HUDEP-2 (cell line): ENCODE data around the gene CCDC88C.

Source experiments
- DNase-seq, 76 experiments: peaks; one replicate each; lab custom pipeline; 2025; ENCODE audit not compliant: unreplicated experiment in 76 of 76; lab: John Stamatoyannopoulos, UW

The CCDC88C gene

GRCh38 chr14:91400696-91401095 is 16.9 kb downstream of the CCDC88C start:
- no peak for DNase-seq

DNA sequence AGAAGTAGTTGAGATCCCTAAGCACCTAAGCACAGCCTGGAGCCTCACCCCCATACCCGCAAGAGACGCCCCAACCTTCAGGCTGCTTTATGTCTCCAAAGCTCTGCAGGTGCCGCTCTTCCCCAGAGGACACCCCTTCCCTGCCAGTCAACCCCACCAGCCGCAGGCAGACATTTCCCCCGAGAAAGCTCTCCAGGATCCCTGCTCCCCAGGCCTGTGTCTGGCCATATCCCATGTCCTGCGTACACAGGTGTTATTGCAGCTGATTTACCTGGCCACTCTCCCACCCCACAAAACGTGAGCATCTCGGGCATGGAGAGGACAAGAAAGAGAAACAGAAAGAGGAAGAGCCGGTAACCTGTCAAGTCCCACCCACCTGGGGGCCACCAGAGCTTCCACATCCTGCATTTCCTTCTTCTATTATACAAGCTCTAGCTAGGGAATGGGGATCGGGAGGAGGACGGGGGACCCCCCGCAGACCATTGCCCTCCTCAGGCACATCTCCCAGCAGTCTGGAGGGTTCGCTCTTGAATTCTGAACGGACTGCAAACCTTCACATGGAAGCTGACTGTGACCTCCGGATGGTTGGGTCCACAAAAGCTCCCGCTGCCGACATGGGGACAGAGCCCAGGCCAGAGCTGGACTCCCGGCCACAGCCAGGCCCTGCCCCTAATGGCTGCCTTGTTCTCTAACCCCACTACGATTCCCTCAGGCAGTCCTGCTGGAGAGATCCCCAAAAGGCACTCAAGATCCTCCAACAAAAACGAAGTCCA is 17.6 kb downstream of the CCDC88C start:
- DNase-seq, result no peak

GRCh38 chr14:91398707-91399106 is 18.9 kb downstream of the CCDC88C start:
- no peak for DNase-seq

DNA sequence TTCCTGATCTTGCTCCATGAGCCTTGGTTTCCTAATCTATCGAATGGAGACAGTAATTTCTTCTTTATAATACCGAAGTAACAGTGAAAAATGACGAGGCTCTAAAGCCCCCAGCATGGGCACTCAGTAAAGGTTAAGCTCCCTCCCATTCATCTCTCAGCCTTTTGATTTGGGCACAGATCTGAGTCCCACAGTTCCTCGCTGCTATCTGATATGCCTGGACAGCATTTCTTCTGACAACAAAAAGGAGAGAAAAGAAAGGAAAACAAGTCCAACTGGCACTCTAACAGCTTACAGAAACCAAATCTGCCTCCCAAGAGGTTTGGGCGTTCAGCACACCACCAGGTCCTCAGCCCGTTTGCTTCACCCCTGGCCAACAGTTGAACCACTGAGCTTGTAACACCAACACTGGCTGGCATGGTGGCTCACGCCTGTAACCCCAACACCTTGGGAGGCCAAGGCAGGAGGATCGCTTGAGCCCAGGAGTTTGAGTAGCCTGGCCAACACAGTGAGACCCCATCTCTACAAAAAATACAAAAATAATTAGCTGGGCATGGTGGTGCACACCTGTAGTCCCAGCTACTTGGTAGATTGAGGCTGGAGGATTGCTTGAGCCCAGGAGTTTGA is 19.5 kb downstream of the CCDC88C start:
- DNase-seq, result peak in 1 of 76 experiments; percentile 11

- DNase-seq, result peak in 18 of 76 experiments; percentile 13 to 39 (median 16)
Measured at GRCh38 chr14:91396959-91397815, 20.4 kb downstream of the CCDC88C start.

- no peak for DNase-seq
Measured at GRCh38 chr14:91396013-91396660, 21.5 kb downstream of the CCDC88C start.

DNA sequence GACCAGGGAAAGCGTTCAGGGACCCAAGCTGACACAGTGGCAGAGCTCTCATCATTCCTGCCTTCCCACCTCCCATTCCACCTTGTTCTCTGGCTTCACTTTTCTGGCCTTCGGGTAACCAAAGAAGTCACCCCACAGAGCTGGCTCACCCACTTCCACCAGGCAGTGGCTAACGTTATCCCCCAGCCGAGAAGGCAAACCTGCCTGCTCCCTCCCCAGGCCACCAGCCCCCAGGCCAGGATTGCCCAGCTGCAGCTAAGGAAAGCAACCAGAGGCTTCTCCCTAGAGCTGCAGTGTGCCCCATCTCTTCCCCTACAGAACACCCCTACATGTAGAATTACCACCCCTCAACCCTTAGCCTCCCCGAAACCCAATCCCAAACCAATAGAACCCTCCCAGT is 22.2 kb downstream of the CCDC88C start:
- no peak for DNase-seq

DNA sequence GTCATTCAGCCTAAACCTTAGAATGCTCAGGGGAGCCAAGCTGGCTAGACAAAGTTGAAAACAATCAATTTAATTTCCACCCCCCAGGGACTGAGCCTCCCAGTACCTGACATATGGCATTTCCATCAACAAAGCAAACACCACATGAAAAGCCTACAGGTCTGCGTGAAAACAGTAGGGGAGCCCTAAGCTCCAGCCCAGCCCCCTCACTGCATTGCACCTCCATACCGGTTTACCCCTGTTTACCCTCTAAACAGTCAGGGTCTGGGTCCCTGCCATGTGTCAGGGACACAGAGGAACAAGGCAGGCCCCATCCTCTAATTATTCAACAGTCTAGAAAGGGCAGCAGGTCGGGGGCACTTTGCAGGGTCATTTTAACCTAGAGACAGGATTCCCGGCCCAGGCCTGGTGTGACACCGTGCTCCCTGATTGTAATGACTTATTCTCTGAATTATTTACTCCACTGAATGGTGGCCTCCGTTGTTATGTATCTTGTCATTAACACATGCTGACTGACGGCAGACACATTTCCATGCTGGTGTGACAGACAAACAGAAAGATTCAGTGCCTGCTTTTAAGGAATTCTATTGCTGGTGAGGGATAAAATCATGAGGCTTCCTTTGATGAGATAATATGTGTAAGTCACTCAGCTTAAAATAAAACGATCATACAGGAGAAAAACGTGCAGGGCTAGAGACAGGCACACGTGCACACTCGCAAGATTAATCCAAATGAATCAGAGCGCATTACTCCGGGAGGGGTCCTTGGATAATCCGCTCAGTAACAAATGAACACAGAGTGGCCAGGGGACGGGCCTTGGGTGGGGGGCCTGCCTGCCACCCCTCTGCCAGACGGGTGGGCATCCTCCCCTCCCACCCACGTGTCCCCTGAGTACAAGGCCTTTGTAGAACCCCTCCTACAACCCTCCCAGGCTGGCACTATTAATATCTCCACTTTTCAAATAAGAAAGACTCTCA is 23.2 kb downstream of the CCDC88C start:
- DNase-seq, result no peak

- DNase-seq, result no peak
Measured at GRCh38 chr14:91392623-91393303, 24.9 kb downstream of the CCDC88C start.

DNA sequence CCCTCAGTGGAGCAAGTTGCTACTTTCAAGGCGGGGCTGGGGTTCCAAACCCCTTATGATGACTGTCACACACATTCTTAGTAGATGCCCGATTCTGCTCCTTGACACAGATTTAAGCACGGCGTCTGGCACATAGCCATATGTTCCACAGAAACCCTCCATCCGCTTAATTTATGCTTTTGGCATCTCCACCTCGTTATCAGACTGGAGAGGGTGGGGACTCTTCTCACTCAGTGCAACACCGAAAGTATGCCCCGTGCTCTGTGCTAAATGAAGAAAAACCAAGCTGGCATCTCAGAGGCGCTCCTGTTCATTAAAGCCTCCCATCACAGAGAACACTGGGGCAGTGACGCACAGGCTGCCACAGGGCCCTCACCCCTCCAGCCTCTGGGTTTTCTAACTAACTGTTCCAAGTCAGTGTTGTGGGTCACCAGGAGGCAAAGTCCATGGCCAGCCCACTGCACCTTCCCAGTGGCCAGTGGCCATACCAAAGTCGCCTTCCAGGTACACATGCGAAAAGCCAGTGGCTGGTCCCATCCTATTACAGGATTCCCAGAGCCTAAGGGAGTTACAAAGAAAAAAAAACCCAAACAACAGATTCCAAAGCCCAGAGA is 27.3 kb downstream of the CCDC88C start:
- DNase-seq, result peak in 2 of 76 experiments; percentile 14 to 27

- no peak for DNase-seq
Measured at GRCh38 chr14:91389150-91389549, 28.5 kb downstream of the CCDC88C start.

DNA sequence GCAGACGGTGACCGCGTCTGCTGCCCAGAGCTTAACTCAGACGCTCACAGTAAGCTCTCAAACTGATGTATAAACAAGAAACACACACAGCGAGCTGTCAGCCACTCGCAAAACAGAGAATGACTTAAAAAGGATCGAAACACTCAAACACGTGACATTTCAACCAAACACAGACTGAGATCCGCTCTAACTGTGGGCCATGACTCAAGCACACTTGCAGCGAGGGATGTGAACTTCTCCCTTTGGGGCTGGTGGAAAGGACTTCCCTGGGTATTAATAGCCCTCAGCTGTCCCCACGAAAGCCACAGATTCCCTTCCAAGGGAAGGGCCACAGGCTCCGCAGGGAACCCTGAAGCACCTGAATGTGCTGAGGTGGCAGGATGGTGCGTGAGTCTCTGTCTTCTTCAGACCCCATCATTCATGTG is 29.1 kb downstream of the CCDC88C start:
- no peak for DNase-seq

GRCh38 chr14:91387951-91388381 is 29.7 kb downstream of the CCDC88C start:
- no peak for DNase-seq

DNA sequence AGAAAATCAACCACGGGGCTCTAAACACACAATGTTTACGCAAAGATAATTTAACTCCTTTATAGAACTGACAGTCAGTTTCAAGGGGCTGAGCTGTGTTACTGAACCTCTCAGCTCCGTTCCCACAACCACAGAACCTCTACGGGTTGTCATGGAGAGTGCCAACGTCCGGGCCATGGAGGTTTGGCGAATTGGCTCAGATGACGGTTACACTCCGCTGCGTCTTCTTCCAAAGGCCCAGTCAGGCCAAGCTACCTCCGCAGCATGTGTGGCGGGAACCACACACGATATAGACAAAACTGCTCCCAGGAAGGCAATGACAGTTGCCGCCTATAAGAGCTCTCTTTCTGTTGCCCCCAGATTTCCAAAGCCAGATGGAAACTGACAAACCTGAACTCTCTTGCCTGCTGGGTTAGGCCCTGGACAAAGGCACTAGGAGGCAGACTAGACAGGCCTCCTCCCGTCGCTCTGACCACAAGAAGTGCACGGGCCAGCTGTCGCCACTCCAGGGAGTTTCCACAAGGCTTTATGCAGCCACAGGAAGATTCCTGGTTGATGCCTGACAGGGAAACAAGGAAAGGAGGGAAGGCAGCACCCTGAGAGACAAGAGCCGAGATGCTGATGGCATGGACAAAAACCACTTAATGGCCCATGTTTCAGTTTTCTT is 30.3 kb downstream of the CCDC88C start:
- DNase-seq, result no peak

GRCh38 chr14:91385697-91386096 is 31.9 kb downstream of the CCDC88C start:
- DNase-seq, result no peak

GRCh38 chr14:91385224-91385623 is 32.4 kb downstream of the CCDC88C start:
- no peak for DNase-seq

- DNase-seq, result no peak
Measured at GRCh38 chr14:91383439-91383838, 34.2 kb downstream of the CCDC88C start.
